ENCODE measurements around the gene ARHGAP36. TPM values are rescaled to one million over a fixed set of nuclear protein-coding genes. Genes with fewer than 3 reads are reported as not detected.

ARHGAP36 gene
- total RNA-seq, 4 donors from 2014 or later = not detected

- no peaks in the 10 kb centered on the region for H3K9me3 ChIP-seq
- no peak overlapping the region for H3K4me3 ChIP-seq
- H3K4me1 ChIP-seq = no peaks in the 10 kb centered on the region
- intact Hi-C loops (cut with DNase I) = no loop called here
- H3K27me3 ChIP-seq = no peaks in the 10 kb centered on the region
- no peak overlapping the region for H3K27ac ChIP-seq
- H3K36me3 ChIP-seq = no peaks in the 10 kb centered on the region
- TF ChIP-seq CTCF (IDR thresholded peaks at IDR 0.05) (no peak), POLR2A (IDR thresholded peaks at IDR 0.05) (no peak)
- no peak for DNase-seq
These were observed 17.4 kb upstream of the ARHGAP36 start for GRCh38 chrX:131040781-131041180.

- TF ChIP-seq POLR2A (IDR thresholded peaks at IDR 0.05) = no peak
- TF ChIP-seq CTCF (IDR thresholded peaks at IDR 0.05) = no peak
- Histone ChIP-seq H3K36me3 (no peaks in the 10 kb centered on the region), H3K4me1 (no peaks in the 10 kb centered on the region), H3K27ac (no peak overlapping the region), H3K27me3 (no peaks in the 10 kb centered on the region), H3K4me3 (no peak overlapping the region), H3K9me3 (no peaks in the 10 kb centered on the region)
- no peak for DNase-seq
- intact Hi-C loops (cut with DNase I) = no loop called here
- 72 to 83% methylated on average over 3 to 6 of the region's 6 CpGs for WGBS, 2 donors
These were observed 16.5 kb upstream of the ARHGAP36 start for GRCh38 chrX:131041667-131042066.

- intact Hi-C loops (cut with DNase I) = no loop called here
- Histone ChIP-seq H3K4me1 (no peaks in the 10 kb centered on the region), H3K36me3 (no peaks in the 10 kb centered on the region), H3K27ac (no peak overlapping the region), H3K9me3 (no peaks in the 10 kb centered on the region), H3K27me3 (no peaks in the 10 kb centered on the region), H3K4me3 (no peak overlapping the region)
- no peak for TF ChIP-seq POLR2A (IDR thresholded peaks at IDR 0.05)
- TF ChIP-seq CTCF (IDR thresholded peaks at IDR 0.05) = no peak
- 0 to 39% methylated on average over 1 to 4 of the region's 5 CpGs for WGBS, 2 donors
- no peak for DNase-seq
These were observed 12.4 kb upstream of the ARHGAP36 start for GRCh38 chrX:131045726-131046125.

- Histone ChIP-seq H3K36me3 (no peaks in the 10 kb centered on the region), H3K9me3 (no peaks in the 10 kb centered on the region), H3K27me3 (no peaks in the 10 kb centered on the region), H3K4me1 (no peaks in the 10 kb centered on the region), H3K27ac (no peak overlapping the region), H3K4me3 (no peak overlapping the region)
- no peak for DNase-seq
- WGBS, 2 donors = 45 to 61% methylated on average over 5 of the region's 5 CpGs
- TF ChIP-seq CTCF (IDR thresholded peaks at IDR 0.05) (no peak), POLR2A (IDR thresholded peaks at IDR 0.05) (no peak)
- intact Hi-C loops (cut with DNase I) = no loop called here
These were observed 11.6 kb upstream of the ARHGAP36 start for GRCh38 chrX:131046596-131046995.

- Histone ChIP-seq H3K9me3 (no peaks in the 10 kb centered on the region), H3K36me3 (no peaks in the 10 kb centered on the region), H3K27ac (no peak overlapping the region), H3K4me1 (no peaks in the 10 kb centered on the region), H3K27me3 (no peaks in the 10 kb centered on the region), H3K4me3 (no peak overlapping the region)
- 68 to 82% methylated on average over 6 to 8 of the region's 9 CpGs for WGBS, 2 donors
- intact Hi-C loops (cut with DNase I) = no loop called here
- no peak for DNase-seq
- TF ChIP-seq CTCF (IDR thresholded peaks at IDR 0.05) = no peak
These were observed 11.0 kb upstream of the ARHGAP36 start for GRCh38 chrX:131047180-131047579.
